Activated T-helper 1 cell treated with Interleukin-2 at 50 U/mL for 16 hours (primary cell): ENCODE results near the gene DLX6.

Source experiments
- DNase-seq: peaks from one replicate; pipeline ENCODE4 v3.0.0-alpha.2; 2020; ENCODE audit warnings: low read depth

Gene DLX6

DNA sequence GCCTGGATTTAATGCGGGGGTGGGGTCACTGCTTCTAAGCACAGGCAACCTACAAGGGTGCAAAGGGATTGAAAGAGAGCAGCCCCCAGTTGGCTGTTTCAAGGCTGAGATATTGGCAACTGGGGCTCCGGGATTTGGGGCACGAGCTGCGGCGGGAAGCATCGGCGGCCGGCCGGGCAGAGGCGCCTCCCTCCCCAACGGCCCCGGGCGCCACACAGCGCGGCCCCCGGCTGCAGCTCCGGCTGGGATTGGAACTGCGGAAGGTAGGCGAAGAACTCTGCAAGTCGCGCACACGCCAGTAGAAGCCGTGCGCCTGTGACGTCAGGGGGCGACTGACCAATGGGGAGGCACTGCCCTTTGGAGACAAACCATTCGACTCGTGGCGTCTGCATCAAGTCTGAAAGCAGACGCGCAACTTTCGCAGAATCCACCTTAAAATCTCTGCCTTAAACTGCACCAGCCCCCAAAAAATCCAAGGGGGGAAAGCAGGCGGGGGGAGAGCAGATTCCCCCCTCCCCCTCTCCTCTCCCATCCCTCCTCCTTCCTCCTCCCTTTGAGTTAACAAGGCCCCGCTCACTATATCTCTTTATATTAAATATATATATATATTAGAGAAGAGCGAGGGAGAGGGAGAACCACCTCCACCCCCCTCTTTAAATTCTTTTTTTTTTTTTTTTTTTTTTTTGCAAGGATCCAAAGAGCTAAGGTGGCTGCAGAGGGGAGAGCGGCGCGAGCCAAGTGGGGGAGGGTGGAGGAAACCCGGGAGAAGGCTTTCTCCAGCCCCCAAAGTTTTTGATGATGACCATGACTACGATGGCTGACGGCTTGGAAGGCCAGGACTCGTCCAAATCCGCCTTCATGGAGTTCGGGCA is at the start of gene DLX6:
DLX6 (plus strand) TSS at position 371 of the 872 bp plus-strand sequence; CDS start at position 796, 425 bp downstream.
- no peak for DNase-seq

DNA sequence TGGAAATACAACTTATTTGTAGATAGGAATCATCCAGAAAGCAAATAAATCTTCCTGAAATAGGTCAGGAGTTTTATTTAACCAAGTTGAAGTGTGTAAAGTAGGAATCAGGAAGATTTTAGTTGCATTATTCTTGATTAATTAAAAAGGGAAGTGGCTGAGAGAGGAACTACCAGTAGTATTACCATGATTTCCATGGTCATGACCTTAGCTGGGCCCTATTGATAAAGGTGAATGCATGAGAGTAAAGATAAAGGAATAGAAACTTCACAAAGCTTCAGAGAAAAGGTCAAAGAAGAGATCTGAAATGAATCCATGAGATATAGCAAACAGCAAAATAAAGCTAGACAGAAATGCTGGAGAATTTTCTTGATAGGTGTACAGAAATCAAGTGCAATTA is 46.2 kb upstream of the DLX6 start:
- no peak for DNase-seq

DNA sequence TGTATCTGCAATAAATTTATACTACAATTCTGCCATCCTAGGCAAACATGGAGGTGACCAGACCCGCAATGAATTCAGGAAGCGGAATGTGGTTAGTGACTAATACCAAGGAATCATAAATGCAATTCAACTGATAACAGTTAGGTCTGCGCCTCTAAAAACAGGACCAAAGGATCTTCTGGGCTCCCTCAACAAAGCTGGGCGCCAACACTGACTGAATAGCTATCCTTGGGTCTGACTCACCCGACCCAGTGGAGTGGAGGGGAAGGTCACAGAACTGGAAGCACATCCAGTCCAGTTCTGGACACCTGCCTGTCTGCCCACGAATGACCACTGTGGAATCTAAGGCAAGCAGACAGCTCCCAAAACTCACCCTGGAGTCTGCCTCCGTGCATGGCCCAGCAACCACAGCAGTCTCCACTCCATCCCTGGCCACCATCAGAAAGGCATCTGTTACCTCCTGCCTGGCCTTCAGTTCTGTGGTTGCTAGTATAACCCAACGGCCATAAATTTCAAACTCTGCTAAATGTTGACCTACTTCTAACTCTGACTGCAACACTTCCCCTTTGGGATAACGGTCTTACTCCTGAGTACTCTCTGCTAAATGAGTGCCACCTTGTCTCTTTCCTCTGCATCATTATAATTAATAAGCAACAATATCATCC is 43.0 kb upstream of the DLX6 start:
- no peak for DNase-seq

GRCh38 chr7:96968981-96969380 is 36.4 kb upstream of the DLX6 start:
- DNase-seq: no peak

DNA sequence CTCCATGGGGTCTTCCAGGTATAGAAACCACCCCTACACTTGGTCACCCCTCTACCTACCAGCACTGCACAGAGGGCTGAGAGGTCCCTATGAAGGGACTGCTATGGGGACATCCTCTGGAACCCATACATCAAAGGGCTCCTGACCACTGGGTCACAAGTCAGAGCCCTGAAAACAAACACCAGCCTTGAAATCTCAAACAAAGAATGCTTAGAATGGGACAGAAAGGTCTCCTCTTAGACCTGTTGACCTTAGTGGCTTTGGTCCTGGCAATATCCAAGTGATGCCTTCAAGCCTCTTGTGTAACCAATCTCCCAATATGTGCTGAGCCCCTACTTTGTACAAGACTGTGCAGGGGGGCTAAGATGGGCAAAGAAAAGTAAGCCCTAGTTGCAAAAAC is 34.6 kb upstream of the DLX6 start:
- DNase-seq: no peak

GRCh38 chr7:96973986-96974385 is 31.4 kb upstream of the DLX6 start:
- DNase-seq: no peak

DNA sequence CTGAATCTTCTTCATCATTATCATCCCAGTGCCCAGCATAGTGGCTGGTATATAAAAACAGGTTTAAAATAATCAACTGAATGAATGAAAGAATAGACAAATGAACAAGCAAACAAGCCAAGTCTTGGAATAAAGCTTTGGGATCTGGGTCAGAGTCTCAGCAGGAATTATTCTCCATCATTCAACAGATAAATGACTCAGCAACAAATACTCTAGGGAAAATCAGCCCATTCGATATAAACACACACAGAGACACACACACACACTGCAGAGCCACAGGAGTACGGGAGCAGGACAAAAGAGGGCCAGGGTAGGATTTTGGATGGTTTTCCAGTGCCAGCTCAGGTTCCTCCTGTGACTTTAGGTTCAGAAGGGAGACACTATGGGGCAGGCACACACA is 29.2 kb upstream of the DLX6 start:
- DNase-seq: no peak

- DNase-seq: no peak
Measured at GRCh38 chr7:96977445-96977844, 27.9 kb upstream of the DLX6 start.

- no peak for DNase-seq
Measured at GRCh38 chr7:96979551-96980276, 25.6 kb upstream of the DLX6 start.

- DNase-seq: no peak
Measured at GRCh38 chr7:96982586-96982985, 22.8 kb upstream of the DLX6 start.

GRCh38 chr7:96985992-96986391 is 19.4 kb upstream of the DLX6 start:
- no peak for DNase-seq

- DNase-seq: no peak
Measured at GRCh38 chr7:96986901-96987300, 18.5 kb upstream of the DLX6 start.

- DNase-seq: no peak
Measured at GRCh38 chr7:96987719-96988118, 17.6 kb upstream of the DLX6 start.

GRCh38 chr7:96989241-96989858 is 16.0 kb upstream of the DLX6 start:
- no peak for DNase-seq

DNA sequence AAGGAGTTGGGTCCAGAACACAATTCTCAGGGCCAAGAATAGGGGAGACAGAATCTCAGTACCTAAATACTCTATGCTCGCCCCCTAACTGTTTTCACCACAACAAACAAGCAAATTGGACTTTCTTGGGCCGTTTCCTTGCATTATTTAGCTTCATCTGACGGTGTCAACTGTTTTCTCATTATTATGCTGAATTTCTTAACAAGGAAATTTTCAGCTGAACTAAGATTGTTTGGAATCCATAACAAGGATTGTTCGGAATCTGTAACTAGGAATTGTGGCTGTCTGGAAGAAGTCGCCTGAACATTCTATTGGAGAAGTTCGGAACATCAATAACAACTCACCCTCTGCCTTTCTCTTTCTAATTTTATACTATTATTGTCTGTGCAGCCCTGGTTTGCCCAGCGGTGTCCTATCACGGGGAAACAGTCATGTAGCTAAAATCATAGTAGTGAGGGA is 15.5 kb upstream of the DLX6 start:
- DNase-seq: no peak

DNA sequence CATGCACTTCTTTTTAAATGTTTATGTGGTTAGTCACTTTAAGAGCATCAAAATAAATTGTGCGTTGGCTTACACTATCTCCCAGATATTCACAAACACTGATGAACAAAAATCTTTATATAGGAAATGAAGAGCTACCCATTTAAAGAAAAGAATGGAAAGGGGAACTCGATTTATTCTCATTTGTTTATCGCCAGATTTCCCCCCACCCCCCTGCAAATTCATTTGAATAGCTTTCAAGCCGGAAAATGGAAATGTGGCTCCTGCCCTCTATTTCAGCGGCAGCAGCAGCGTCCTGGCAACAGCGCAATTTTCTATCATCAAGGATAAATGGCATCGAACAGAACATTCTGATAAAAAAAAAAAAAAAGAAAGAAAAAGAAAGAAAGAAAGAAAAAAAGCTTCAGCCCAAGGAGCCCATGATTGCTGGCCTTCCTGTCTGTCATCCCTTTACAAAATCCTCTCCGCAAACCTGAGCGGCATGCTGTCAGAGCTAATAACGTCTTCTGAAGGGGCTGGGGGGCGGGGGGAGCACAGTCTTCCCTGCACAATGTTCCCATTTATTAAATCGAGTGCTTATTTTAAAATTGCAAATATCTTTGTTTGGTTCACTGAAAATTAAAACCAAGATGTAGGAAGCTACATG is 13.7 kb upstream of the DLX6 start:
- DNase-seq: no peak

DNA sequence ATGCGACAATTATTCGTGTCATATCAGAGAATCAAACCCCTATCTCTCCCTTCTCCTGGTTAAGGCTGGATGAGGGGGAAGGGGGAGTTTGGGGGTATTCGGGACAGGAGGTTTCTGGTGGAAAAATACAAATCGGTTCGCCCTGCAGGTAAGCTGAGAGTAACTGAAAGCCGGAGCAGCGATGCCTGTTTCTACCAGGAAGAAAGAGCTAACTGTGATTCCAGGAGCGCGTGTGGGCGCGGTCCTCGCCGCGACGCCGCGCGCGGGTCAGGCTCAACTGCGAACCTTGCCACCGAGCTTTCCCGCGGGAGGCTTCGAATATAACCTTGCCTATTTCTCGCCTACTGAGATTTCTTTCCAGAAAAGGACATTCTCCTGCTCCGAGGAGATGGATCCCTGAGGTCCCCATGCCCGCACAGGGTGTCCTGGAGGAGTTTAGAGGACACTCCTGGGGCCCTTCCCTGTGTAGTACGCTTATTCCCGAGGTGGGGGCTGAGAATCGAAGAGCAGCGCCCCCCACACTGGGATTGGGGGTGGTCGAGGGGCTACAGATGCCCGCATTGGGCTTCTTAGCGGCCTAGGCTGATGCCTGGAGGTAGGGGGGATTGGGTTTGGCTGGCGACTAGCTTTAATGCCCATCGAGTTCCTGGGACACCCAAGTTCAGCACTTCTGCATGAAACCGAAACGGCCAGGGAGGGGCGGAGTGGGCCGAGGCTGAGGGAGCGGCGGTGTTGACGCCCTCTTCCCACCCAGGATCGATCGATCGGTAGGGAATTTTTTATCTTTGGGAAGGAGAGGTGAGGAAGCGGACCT is 13.0 kb upstream of the DLX6 start:
- DNase-seq: no peak

DNA sequence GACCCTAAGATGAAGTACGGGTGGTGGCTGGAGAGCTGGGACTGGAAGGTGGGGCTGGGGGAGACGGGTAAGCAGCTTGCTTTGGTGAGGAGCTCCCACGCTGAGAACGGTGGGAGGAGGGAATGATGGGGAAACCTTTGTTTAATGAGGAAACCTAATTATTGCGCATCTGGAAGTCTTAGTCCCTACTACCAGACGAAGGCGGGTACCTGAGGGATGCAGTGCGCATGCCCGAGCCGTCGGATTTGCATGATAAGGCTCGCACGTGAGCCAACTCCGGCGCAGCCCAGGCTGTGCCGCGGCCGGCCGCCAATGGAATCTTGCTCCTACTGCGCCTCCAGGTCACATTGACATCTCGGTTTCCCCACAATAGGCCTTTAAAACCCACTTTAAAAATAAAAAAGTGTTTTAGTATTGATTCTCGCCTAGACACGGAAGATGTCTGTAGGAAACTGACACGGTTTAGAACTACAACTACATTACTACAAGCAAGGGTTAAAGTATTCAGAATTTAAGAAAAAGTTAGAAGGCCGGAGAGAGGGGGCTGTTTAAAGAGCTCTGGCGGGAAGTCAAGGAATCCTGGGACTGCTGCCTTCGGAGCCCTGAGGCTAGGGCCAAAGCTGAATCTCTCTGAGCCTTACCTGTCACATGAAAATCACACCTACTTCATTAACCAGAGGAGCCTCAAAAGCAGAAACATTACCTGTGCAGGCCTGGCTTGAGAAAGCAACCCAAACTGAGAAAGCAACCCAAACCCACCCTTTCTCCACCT is 12.1 kb upstream of the DLX6 start:
- no peak for DNase-seq

- no peak for DNase-seq
Measured at GRCh38 chr7:96993980-96994379, 11.4 kb upstream of the DLX6 start.
